Rectal smooth muscle tissue (tissue), 1 donor: ENCODE measurements around the gene SLC7A4.
"Not testable (repeated sequence)": the region's sequence is repeated elsewhere in the genome, so short reads cannot be mapped to it uniquely, and the experiment has no call there.

Experiments used
- H3K27ac ChIP-seq: one replicate; pipeline ENCODE4 v1.7.0; 2013; ENCODE audit warnings: low read depth, low read length, inconsistent platforms
- H3K27me3 ChIP-seq: one replicate; pipeline ENCODE4 v1.7.0; 2013; ENCODE audit warnings: low read length; ENCODE audit not compliant: control insufficient read depth, insufficient read depth
- H3K36me3 ChIP-seq: one replicate; pipeline ENCODE4 v1.7.0; 2013; ENCODE audit warnings: low read length; ENCODE audit not compliant: control insufficient read depth, insufficient read depth
- H3K4me1 ChIP-seq: one replicate; pipeline ENCODE4 v1.7.0; 2013; ENCODE audit warnings: low read length; ENCODE audit not compliant: control insufficient read depth, insufficient read depth
- H3K4me3 ChIP-seq: one replicate; pipeline ENCODE4 v1.7.0; 2013; ENCODE audit warnings: low read length
- H3K9ac ChIP-seq: one replicate; pipeline ENCODE4 v1.7.0; 2013; ENCODE audit warnings: low read length

The SLC7A4 gene

DNA sequence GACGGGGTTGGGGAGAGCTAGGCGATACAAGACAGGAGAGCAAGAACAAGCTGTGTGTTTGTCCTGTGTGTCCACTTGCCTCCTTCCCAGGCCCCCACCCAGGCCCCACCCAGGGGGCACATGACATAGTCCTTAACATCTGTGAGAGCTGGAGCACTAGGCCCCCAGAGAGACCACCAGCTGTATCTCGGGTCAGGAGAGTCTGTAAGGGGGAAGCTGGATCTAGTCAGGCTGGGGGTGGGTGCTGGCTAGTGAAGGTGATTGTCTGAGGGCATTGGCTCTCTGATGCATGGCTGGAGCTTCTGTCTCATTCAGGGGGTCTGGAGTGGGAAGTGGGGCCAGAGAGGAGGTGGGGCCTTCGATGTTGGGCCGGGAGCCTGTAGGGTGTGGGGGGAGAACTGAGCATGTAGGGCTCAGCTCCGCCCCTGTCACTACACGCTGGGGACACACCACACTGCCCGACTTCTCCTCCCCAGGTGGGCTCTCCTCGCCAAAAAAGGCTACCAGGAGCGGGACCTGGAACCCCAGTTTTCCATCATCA, 16.8 kb downstream of the SLC7A4 start:
- no peaks in the 10 kb centered on the region for H3K27me3 ChIP-seq
- no peak overlapping the region for H3K9ac ChIP-seq
- no peak overlapping the region for H3K4me3 ChIP-seq
- H3K36me3 ChIP-seq, result no peaks in the 10 kb centered on the region
- peaks cover 12% of the 10 kb centered on the region for H3K4me1 ChIP-seq
- no peak overlapping the region for H3K27ac ChIP-seq

DNA sequence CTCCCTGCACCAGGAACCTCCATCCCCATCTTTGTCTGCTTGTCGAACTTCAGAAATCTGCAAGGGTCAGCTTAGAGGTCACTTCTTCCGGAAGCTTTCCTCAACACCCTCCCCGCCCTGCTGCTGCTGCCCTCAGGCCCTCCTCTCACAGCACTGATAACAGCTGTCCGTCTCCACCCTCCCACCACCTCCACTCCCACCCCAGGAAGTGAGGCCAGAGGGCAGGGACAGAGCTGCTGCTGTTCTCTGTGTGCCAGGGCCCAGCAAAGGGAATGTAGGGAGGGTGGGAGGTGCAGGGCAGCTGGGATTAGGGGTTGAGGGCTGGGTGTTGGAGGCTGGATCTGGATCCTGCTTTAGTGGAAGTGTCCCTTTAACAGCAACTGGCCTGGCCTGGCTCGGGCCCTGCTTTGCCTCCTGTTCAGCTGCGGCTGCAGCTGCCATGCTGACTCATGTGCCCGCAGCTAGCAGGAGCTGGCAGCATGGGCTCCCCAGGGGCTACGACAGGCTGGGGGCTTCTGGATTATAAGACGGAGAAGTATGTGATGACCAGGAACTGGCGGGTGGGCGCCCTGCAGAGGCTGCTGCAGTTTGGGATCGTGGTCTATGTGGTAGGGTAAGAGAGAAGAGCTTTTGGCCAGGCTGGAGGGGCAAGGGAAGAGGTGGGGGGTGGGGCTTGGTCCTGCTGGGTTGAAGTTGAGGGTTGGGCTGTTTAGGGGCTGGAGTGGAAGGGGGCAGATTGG, 17.5 kb downstream of the SLC7A4 start, which contains the start of gene P2RX6:
Gene P2RX6, plus strand, starts transcription at position 440 of the 740 bp plus-strand sequence. Its CDS starts 10 bp downstream, at position 450.
- H3K4me1 ChIP-seq, result peaks cover 12% of the 10 kb centered on the region
- no peaks in the 10 kb centered on the region for H3K36me3 ChIP-seq
- peak within 1 kb of the TSS; percentile 53 for H3K4me3 ChIP-seq
- H3K9ac ChIP-seq, result no peak within 1 kb of the TSS
- H3K27ac ChIP-seq, result peak within 1 kb of the TSS; percentile 23
- H3K27me3 ChIP-seq, result no peaks in the 10 kb centered on the region

DNA sequence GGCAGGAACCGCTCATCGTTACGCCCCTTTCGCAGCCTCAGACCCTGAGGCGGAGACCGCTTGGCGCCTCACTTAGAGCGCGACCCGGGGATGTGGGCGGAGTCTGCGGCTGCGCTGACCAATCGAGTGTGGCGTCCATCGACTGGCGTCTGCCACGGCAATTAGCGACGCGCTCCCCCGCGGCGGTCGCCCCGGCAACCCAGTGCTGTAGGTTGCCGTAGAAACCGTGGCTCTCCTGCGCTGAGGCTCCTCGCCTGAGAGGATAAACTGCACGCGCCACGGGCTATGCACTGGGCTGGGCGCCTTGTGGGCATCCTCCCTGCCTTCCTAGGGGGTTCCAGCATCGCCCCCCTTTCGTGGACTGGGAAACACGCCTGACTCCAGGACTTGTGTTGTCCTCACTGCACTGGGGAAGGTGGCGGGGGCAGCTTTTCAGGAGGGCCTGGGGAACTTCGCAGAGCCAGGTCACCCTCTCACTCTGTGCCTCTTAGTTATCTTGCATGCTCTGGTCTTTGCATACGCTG, 18.1 kb downstream of the SLC7A4 start:
- H3K27me3 ChIP-seq, result no peaks in the 10 kb centered on the region
- H3K9ac ChIP-seq, result no peak overlapping the region
- no peak overlapping the region for H3K27ac ChIP-seq
- H3K4me3 ChIP-seq, result peak overlapping the region; percentile 53
- H3K4me1 ChIP-seq, result peaks cover 12% of the 10 kb centered on the region
- H3K36me3 ChIP-seq, result no peaks in the 10 kb centered on the region

DNA sequence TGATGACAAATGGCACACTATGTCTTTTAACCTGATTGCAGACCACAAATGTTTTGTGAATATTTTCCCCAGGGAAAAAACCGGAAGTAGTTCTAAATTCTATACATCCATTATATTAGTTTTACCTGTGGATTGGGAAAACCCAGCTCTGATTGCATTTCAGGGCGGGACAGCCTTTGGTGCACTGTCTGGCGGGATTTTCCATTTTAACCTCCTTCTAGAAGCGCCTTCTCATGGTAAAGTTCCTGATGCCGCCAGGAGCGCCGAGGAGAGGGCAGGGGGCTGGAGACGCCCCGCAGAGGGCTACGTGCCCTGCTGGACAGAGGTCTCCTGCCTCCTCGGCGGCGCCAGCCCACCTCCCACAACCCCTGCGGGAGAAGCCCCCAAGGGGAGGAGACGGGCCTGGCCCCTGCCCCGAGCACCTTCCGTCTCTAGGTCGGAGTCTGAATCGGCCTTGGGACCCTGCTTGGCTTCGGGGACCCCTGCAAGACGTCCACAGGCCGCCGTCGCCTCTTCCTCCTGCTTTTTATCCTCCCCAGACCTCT, 18.6 kb downstream of the SLC7A4 start:
- no peaks in the 10 kb centered on the region for H3K36me3 ChIP-seq
- no peak overlapping the region for H3K9ac ChIP-seq
- no peaks in the 10 kb centered on the region for H3K27me3 ChIP-seq
- H3K27ac ChIP-seq, result peak overlapping the region; percentile 23
- H3K4me3 ChIP-seq, result peak overlapping the region; percentile 53
- H3K4me1 ChIP-seq, result peaks cover 12% of the 10 kb centered on the region

DNA sequence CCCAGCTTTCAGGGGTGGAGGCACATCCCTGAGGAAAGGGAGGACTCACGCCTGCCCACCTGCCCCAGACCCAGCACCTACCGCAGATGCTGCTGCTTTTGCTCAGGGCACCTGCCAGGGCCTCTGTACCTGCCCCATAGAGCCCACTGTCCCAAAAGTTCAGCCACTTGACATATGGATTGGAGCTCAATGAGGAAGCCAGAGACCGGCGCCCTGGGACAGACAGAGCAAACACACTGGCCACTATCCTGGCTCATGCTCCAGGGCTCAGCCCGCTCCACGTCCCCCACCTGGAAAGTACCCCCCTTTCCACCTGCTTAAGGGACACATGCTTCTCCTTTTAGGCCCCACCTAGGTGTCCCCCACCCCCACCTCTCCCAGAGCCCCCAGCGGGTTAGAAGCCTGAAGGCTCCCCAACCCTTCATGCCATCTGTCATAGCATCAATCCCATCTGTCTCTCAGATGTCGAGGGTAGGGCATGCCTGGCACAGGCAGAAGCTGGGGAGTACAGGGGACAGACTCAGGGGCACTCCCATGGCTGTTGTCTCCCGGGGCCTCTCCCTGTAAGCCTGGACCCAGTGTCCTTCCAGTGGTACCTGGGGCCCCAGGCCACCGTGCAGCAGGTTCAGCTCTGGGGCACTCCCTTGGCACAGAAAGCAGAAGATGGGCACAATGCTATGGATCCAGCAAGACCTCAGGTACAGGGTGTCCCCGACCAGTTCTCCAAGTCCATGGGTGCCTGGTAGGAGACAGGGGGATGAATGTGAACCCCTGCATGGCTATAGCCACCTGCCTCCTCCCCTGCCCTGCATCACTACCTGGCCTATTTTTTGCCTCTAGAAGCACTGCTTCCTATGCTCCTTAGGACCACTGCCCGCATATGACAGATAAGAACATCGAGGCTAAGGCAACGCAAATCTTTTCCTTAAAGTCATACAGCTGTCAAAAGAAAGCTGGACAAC, 19.6 kb downstream of the SLC7A4 start:
- Histone ChIP-seq H3K27ac (no peak overlapping the region), H3K4me3 (no peak overlapping the region), H3K4me1 (peaks cover 12% of the 10 kb centered on the region), H3K36me3 (no peaks in the 10 kb centered on the region), H3K9ac (no peak overlapping the region), H3K27me3 (no peaks in the 10 kb centered on the region)

DNA sequence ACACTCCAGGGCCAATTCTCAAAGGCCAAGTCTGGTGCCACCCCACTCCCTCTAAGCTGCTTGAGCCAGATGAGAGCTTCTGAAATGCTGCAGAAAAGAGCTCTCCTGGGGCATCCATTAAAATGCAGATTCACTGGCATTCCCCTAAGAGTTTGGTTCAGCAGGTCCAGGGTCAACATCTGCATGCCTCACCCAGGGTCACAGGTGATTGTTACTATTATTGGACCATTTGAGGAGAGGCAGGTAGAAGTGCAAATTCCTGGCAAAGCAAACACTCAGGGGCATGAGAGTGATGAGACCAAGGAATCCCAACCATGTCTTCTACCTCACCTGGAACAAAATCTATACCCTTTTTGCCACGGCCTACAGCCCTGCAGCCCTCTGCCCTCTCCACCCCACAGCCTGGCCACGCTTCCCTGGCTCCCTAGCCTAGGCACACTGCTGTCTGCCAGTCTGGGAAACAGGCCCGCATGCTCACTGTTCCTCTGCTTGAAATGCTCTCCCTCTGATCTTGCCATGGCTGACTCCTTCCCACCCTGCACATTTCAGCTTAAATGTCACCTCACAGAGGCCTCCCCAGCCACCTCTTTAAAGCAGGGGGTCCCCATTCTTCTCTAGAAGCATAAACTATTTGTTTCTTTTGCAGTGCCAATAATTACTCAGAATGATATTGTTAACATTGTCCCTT, 21.8 kb downstream of the SLC7A4 start:
- no peak overlapping the region for H3K4me3 ChIP-seq
- no peak overlapping the region for H3K27ac ChIP-seq
- H3K4me1 ChIP-seq, result peaks cover 12% of the 10 kb centered on the region
- no peaks in the 10 kb centered on the region for H3K36me3 ChIP-seq
- no peaks in the 10 kb centered on the region for H3K27me3 ChIP-seq
- H3K9ac ChIP-seq, result no peak overlapping the region

DNA sequence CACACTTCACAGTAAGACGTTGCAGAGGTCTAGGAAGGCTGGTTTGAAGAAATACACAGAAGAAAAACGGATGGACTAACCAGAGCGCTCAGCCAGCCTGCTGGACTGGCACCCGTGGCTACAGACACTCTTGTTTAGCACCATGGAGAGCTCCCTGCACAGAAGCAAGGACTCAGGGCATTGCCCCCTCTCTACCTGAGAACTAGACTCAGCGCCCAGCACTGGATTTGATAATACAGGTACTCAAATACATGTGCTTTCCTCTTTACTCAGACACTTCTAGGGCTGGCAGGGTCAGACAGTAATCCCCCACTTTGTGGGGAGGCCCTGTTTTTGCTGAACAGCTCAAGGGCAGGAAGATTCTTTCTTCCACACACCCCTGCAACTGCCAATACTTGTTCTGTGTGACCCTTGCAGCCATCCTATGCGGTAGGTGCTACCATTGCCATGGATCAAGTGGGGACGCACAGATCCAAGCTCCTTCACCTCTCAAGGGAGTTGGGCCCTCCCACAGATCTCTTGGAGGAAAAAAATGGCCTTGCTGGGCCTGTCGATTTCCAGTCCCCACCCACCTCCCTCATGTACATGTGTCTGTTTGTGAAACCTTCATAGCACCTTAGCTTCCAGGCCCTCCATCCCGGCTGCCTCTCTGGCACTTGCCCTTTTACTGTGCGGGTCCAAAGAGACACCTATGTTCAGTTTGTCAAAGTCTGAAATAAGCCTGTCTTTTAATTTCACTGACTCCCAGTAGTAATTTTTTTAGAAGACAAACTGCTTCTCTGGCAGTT, 22.5 kb downstream of the SLC7A4 start:
- Histone ChIP-seq H3K4me3 (no peak overlapping the region), H3K4me1 (peaks cover 9% of the 10 kb centered on the region), H3K9ac (no peak overlapping the region), H3K27me3 (no peaks in the 10 kb centered on the region), H3K27ac (no peak overlapping the region), H3K36me3 (no peaks in the 10 kb centered on the region)

DNA sequence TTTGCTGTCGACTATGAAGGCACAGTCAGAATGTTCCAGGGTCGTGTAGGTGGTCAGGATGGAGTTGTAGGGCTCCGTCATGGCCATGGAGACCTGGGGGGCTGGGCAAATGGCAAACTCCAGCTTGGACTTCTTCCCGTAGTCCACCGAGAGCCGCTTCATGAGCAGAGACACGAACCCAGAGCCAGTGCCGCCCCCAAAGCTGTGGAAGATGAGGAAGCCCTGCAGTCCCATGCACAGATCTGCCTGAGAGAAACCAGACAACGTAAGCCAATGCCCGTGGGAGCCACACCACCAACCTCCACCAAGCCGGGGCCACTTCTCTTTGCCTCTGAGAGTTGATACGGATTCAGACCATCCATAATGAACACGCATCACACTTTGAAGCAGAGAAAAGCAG, 23.2 kb downstream of the SLC7A4 start:
- H3K4me3 ChIP-seq, H3K27me3 ChIP-seq, H3K9ac ChIP-seq, H3K36me3 ChIP-seq, H3K27ac ChIP-seq, H3K4me1 ChIP-seq: not testable (repeated sequence)

DNA sequence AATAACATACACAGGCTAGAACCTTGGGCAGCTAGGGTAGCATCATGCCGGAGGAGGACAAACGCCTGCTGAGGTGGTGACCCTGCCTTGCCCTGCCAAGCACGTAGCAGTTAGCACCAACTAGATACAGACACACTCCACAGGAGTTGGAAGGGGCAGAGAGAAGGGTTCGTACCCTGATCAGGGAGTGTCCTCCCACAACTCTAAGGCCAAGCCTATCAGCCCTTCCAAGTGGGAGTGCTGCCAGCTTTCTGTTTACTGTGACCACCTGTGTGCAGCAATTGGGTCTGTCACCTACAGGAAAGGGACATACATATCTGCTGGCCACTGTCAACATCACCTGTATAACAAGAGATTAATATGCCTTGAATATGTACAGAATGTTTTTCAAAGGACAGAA, 28.6 kb downstream of the SLC7A4 start:
- H3K27ac ChIP-seq, result no peak overlapping the region
- H3K36me3 ChIP-seq, result peaks cover 10% of the 10 kb centered on the region
- H3K4me1 ChIP-seq, result peaks cover 17% of the 10 kb centered on the region
- no peak overlapping the region for H3K4me3 ChIP-seq
- no peak overlapping the region for H3K9ac ChIP-seq
- H3K27me3 ChIP-seq, result no peaks in the 10 kb centered on the region

DNA sequence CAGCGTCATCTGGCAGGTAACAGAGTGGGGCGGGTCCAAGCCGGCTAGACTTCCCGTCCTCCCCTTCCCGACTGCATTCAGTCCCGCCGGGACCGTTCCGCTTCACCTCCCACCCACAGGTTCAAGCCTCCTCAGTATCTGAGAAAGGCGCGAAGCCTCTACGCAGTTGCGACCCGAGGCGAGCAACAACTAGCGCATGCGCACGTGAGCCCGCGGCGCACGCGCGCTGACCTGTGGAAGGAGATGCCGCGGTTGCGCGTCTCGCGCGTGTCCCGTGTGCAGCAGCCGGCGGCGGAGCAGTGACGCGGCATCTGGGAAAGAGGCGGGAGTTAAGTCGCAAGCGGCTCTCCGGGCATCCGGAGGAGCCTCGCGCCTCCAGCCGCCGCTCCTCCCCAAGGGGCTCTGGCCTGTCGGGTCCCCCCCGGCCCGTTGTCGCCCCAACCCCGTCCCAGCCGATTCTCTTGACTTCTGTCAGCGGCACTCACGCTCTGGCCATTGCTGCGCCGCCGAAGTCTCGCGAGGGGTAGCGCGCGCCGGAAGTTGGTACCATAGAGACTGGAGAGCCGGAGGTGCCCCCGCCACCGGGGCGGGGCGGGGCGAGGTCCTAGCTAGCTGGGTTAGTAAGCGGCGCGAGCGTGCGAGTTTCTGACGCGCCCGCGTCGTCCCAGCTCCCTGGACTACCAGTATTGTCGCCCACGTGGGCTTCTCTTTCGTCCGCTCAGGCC, 30.6 kb downstream of the SLC7A4 start, which contains the start of gene THAP7:
Gene THAP7, minus strand, starts transcription at position 518 of the 725 bp plus-strand sequence. Its CDS starts 207 bp downstream, at position 311.
- H3K27ac ChIP-seq, result peak within 1 kb of the TSS; percentile 98

More for the DNA sequence above, 30.6 kb downstream of the SLC7A4 start, which contains the start of gene THAP7:
- H3K36me3 ChIP-seq, result peaks cover 16% of the 10 kb centered on the region
- H3K4me1 ChIP-seq, result peaks cover 17% of the 10 kb centered on the region
- H3K27me3 ChIP-seq, result no peaks in the 10 kb centered on the region
- peak within 1 kb of the TSS; percentile 70 for H3K9ac ChIP-seq
- peak within 1 kb of the TSS; percentile 79 for H3K4me3 ChIP-seq
